HepG2 (cell line): Measurements from ENCODE around the gene KCNK17. TPM values are rescaled to one million over a fixed set of nuclear protein-coding genes. Genes with fewer than 3 reads are reported as not detected.

Experiments
- polyA plus RNA-seq, 8 experiments: library from polyadenylated mRNA; depleted of rRNA in 3 of 8; stranded (reverse) in 7 of 8; unstranded in 1 of 8; fragments of >200 nt; fragmentation: Illumina TruSeq in 4 of 8; extraction: Trizol in 4 of 8; gene quantifications; 2 replicates each; pipeline versions ENCODE4 v1.2.1 to v1.2.3, GENCODE V29; 2011 to 2016; ENCODE audit warnings: low read depth in 4 of 8, missing spikeins in 1 of 8, mixed read lengths in 1 of 8; ENCODE audit not compliant: insufficient read depth in 1 of 8
- total RNA-seq, 5 experiments: library from RNA; depleted of rRNA; stranded (reverse); fragments of >200 nt; fragmentation: Illumina TruSeq; extraction: Trizol; gene quantifications; 2 replicates each; pipeline ENCODE4 v1.2.3, GENCODE V29; 2016; ENCODE audit warnings: low read depth in 1 of 5

Gene KCNK17
- total and polyA plus RNA-seq, 2 of the 13 experiments (the other 11 are each of a cell fraction or from before 2014, with no cell fraction given): not detected

Other genes with a start within 250 kb of the KCNK17 start
- gene SAYSD1, start 199.2 kb downstream of the KCNK17 start, total RNA-seq (2016; rRNA removed; fragmentation: Illumina TruSeq; extraction: Trizol): 16.0 and 18.7 TPM in 2 replicates
- gene SAYSD1, start 199.2 kb downstream of the KCNK17 start, polyA plus RNA-seq (2011; rRNA removed): 8.2 and 10.1 TPM in 2 replicates
- 0.04 TPM in 1 of 2 replicates, not detected in the other for gene KCNK5, start 84.9 kb downstream of the KCNK17 start, total RNA-seq (2016; rRNA removed; fragmentation: Illumina TruSeq; extraction: Trizol)
- gene KCNK5, start 84.9 kb downstream of the KCNK17 start, polyA plus RNA-seq (2011; rRNA removed): 0.03 TPM in 1 of 2 replicates, not detected in the other
- gene KCNK16, start 8.3 kb upstream of the KCNK17 start, total RNA-seq (2016; rRNA removed; fragmentation: Illumina TruSeq; extraction: Trizol): not detected in 2 replicates
- gene KCNK16, start 8.3 kb upstream of the KCNK17 start, polyA plus RNA-seq (2011; rRNA removed): not detected in 2 replicates